ENCODE data around the gene CHAD.

CHAD gene

GRCh38 chr17:50495217-50495823, 26.6 kb upstream of the CHAD start:
- in situ Hi-C loops (cut with HindIII; ENCODE audit: low sequenced_read_pairs) = no loop called here
- no peak overlapping the region for H3K4me3 ChIP-seq (ENCODE audit: low read depth, low read length)
- TF ChIP-seq CTCF (IDR thresholded peaks at IDR 0.05; ENCODE audit: low read depth, low read length, missing control alignments) = no peak
- no peak for DNase-seq (ENCODE audit: low read depth)

- H3K4me3 ChIP-seq (ENCODE audit: low read depth, low read length) = no peak overlapping the region
- in situ Hi-C loops (cut with HindIII; ENCODE audit: low sequenced_read_pairs) = no loop called here
- TF ChIP-seq CTCF (IDR thresholded peaks at IDR 0.05; ENCODE audit: low read depth, low read length, missing control alignments) = no peak
- DNase-seq (ENCODE audit: low read depth) = no peak
Observed at GRCh38 chr17:50493744-50494143, 25.1 kb upstream of the CHAD start.

GRCh38 chr17:50492214-50492613, 23.5 kb upstream of the CHAD start:
- no peak for DNase-seq (ENCODE audit: low read depth)
- TF ChIP-seq CTCF (IDR thresholded peaks at IDR 0.05; ENCODE audit: low read depth, low read length, missing control alignments) = no peak
- H3K4me3 ChIP-seq (ENCODE audit: low read depth, low read length) = no peak overlapping the region
- in situ Hi-C loops (cut with HindIII; ENCODE audit: low sequenced_read_pairs) = no loop called here

- no peak for TF ChIP-seq CTCF (IDR thresholded peaks at IDR 0.05; ENCODE audit: low read depth, low read length, missing control alignments)
- no peak overlapping the region for H3K4me3 ChIP-seq (ENCODE audit: low read depth, low read length)
- DNase-seq (ENCODE audit: low read depth) = no peak
- in situ Hi-C loops (cut with HindIII; ENCODE audit: low sequenced_read_pairs) = no loop called here
Observed at GRCh38 chr17:50491505-50491904, 22.8 kb upstream of the CHAD start.

GRCh38 chr17:50488880-50489279, 20.2 kb upstream of the CHAD start:
- no peak for TF ChIP-seq CTCF (IDR thresholded peaks at IDR 0.05; ENCODE audit: low read depth, low read length, missing control alignments)
- DNase-seq (ENCODE audit: low read depth) = no peak
- in situ Hi-C loops (cut with HindIII; ENCODE audit: low sequenced_read_pairs) = no loop called here
- no peak overlapping the region for H3K4me3 ChIP-seq (ENCODE audit: low read depth, low read length)

GRCh38 chr17:50487213-50488096, 18.8 kb upstream of the CHAD start:
- H3K4me3 ChIP-seq (ENCODE audit: low read depth, low read length) = no peak overlapping the region
- no peak for DNase-seq (ENCODE audit: low read depth)
- in situ Hi-C loops (cut with HindIII; ENCODE audit: low sequenced_read_pairs) = no loop called here
- TF ChIP-seq CTCF (IDR thresholded peaks at IDR 0.05; ENCODE audit: low read depth, low read length, missing control alignments) = no peak
